T-cell (primary cell): ENCODE data around the gene SEPTIN2. TPM values are rescaled to one million over a fixed set of nuclear protein-coding genes. Genes with fewer than 3 reads are reported as not detected.
"Not testable (repeated sequence)": the region's sequence is repeated elsewhere in the genome, so short reads cannot be mapped to it uniquely, and the experiment has no call there.

Experiments
- ATAC-seq, 4 experiments: fragments of 200-7000 bp in 3 of 4; fragments of 150-1000 bp in 1 of 4; cut with Tn5 transposase; replicated peaks in 1 of 4; 1 replicate in 3 of 4; 2 replicates in 1 of 4; pipeline ENCODE4 v1.10.0; 2021; ENCODE audit warnings: moderate library complexity in 3 of 4, mild to moderate bottlenecking in 2 of 4, moderate number of reproducible peaks in 1 of 4
- CTCF ChIA-PET, 2 donors: fragments of 300-600 bp; sonication (Branson Sonifier 250); formaldehyde crosslinking; loops; one replicate each; lab custom pipeline; 2022; ENCODE audit warnings: antibody characterized with exemption in 2 of 2; lab: Charles Lee
- POLR2A ChIA-PET, 2 donors: fragments of 300-600 bp; sonication (Branson Sonifier 250); formaldehyde crosslinking; loops; one replicate each; lab custom pipeline; 2022; ENCODE audit warnings: antibody characterized with exemption in 2 of 2; lab: Charles Lee
- DNase-seq, 35 experiments: peaks; one replicate each; pipeline versions ENCODE4 v3.0.0 to v3.0.0-alpha.2; 2013 to 2023
- H3K27ac ChIP-seq: one replicate; pipeline ENCODE4 v1.5.1; 2013; ENCODE audit warnings: low read length
- H3K27me3 ChIP-seq, 2 experiments: replicated peaks in 1 of 2; 1 replicate in 1 of 2; 2 replicates in 1 of 2; pipeline versions ENCODE4 v1.6.1 to v1.7.0; 2013; ENCODE audit warnings: low read length in 1 of 2, mixed read lengths in 1 of 2; ENCODE audit not compliant: control insufficient read depth in 2 of 2, insufficient read depth in 2 of 2; ENCODE audit errors: extremely low read depth in 1 of 2
- H3K36me3 ChIP-seq, 2 donors: 1 replicate in 1 of 2; 2 replicates in 1 of 2; pipeline versions ENCODE4 v1.6.1 to v1.7.0; 2013; ENCODE audit warnings: low read length in 1 of 2; ENCODE audit not compliant: control insufficient read depth in 2 of 2, insufficient read depth in 1 of 2; ENCODE audit errors: extremely low read depth in 1 of 2
- H3K4me1 ChIP-seq, 2 experiments: 1 replicate in 1 of 2; 2 replicates in 1 of 2; pipeline versions ENCODE4 v1.6.1 to v1.7.0; 2013; ENCODE audit warnings: low read length in 2 of 2, mixed read lengths in 1 of 2; ENCODE audit not compliant: insufficient read depth in 2 of 2, control insufficient read depth in 1 of 2; ENCODE audit errors: extremely low read depth in 1 of 2
- H3K4me3 ChIP-seq, 2 donors: 1 replicate in 1 of 2; 2 replicates in 1 of 2; pipeline versions ENCODE4 v1.5.1 to v1.7.0; 2013; ENCODE audit warnings: mild to moderate bottlenecking in 2 of 2, low read length in 1 of 2, moderate library complexity in 1 of 2; ENCODE audit not compliant: control insufficient read depth in 1 of 2; ENCODE audit errors: extremely low read depth in 1 of 2
- H3K9me3 ChIP-seq: 2 replicates; pipeline ENCODE4 v1.7.0; 2013
- H3K27ac Mint-ChIP-seq, 2 donors: one replicate each; pipeline ENCODE4 v1.8.0; 2020 to 2021; ENCODE audit warnings: mild to moderate bottlenecking in 2 of 2, mixed read lengths in 2 of 2
- H3K27me3 Mint-ChIP-seq, 2 donors: one replicate each; pipeline ENCODE4 v1.8.0; 2021 to 2022; ENCODE audit warnings: mixed read lengths in 2 of 2
- H3K36me3 Mint-ChIP-seq: one replicate; pipeline ENCODE4 v1.8.0; 2021; ENCODE audit warnings: mixed read lengths
- H3K4me1 Mint-ChIP-seq, 3 donors: one replicate each; pipeline ENCODE4 v1.8.0; 2020 to 2022; ENCODE audit warnings: mixed read lengths in 3 of 3, mild to moderate bottlenecking in 1 of 3
- H3K4me3 Mint-ChIP-seq, 3 donors: one replicate each; pipeline ENCODE4 v1.8.0; 2020 to 2022; ENCODE audit warnings: mild to moderate bottlenecking in 3 of 3, mixed read lengths in 3 of 3, moderate library complexity in 3 of 3
- H3K9me3 Mint-ChIP-seq, 3 donors: one replicate each; pipeline ENCODE4 v1.8.0; 2020 to 2022; ENCODE audit warnings: mixed read lengths in 3 of 3
- WGBS: methylation state at CpG from one replicate; pipeline ENCODE4 v1.1.5; 2013; ENCODE audit warnings: missing lambda C conversion rate; ENCODE audit not compliant: insufficient coverage; 5-methylcytosine and 5-hydroxymethylcytosine counted together
- total RNA-seq, 35 experiments: library from RNA in 6 of 35; stranded (reverse) in 6 of 35; fragments of 120-200 nt in 1 of 35; gene quantifications; one replicate each; pipeline versions ENCODE4 v1.2.1 to v1.2.4 and lab custom pipeline; 2013 to 2026

Gene SEPTIN2
- total RNA-seq, 5 donors from 2014 or later (not counting 1 experiment from before 2014, with no cell fraction given) = 182 to 209 (median 189) TPM

DNA sequence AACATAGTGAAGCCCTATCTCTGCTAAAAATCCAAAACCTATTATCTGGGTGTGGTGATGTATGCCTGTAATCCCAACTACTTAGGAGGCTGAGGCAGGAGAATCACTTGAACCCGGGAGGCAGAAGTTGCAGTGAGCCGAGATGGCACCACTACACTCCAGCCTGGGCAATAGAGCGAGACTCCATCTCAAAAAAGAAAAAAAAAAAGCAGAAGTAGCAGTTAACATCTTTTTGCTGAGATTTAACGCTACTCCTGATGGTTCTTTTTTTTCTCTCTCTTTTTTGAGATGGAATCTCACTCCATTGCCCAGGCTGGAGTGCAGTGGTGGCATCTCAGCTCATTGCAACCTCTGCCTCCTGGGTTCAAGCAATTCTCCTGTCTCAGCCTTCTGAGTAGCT lies 77.0 kb downstream of the SEPTIN2 start:
- H3K4me3 Mint-ChIP-seq, H3K4me1 Mint-ChIP-seq, H3K9me3 Mint-ChIP-seq, CTCF ChIA-PET, H3K27me3 Mint-ChIP-seq, H3K27ac Mint-ChIP-seq, DNase-seq, H3K36me3 ChIP-seq, H3K4me1 ChIP-seq, POLR2A ChIA-PET, H3K9me3 ChIP-seq, H3K4me3 ChIP-seq, ATAC-seq, H3K27ac ChIP-seq, H3K27me3 ChIP-seq: not testable (repeated sequence)
- WGBS = 100% methylated on average over 2 of the region's 4 CpGs
- peaks cover 19% of the 10 kb centered on the region for H3K36me3 Mint-ChIP-seq

DNA sequence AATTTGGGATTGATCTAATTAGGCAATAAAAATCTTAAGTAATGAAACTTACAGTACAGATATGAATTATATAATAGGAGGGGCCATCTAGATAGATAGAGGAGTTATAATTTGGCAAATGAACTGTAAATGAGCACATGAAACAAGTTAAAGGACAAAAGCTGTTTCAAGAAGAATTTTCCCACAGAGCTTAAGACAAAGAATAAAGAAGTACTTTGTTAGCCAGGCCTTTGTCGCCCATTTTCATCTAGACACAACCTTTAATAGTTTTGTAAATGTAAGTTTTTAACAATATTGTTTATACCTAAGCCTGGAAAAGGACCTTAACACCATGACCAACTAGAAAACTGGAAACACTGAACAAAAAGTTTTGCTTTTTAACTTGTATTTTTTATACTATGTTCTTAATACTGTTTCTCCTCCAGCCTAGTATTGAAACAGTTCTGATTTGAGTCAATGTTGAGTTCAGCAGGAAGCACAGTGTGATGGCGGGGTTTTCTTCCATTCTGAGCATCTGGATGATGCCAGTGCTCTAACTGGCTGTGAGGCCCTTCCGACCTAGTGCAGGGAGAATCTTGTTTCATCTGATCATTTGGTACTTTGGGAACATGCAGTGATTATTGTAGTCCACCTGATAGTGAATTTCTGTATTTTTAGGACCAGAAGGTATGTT lies 77.9 kb downstream of the SEPTIN2 start:
- POLR2A ChIA-PET = no interaction called here

DNA sequence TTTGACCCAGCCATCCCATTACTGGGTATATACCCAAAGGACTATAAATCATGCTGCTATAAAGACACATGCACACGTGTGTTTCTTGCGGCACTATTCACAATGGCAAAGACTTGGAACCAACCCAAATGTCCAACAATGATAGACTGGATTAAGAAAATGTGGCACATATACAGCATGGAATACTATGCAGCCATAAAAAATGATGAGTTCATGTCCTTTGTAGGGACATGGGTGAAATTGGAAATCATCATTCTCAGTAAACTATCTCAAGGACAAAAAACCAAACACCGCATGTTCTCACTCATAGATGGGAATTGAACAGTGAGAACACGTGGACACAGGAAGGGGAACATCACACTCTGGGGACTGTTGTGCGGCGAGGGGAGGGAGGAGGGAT lies 81.1 kb downstream of the SEPTIN2 start:
- H3K27ac ChIP-seq, H3K27me3 Mint-ChIP-seq, H3K27ac Mint-ChIP-seq, POLR2A ChIA-PET, H3K4me1 Mint-ChIP-seq, ATAC-seq, H3K36me3 ChIP-seq, H3K4me3 Mint-ChIP-seq, CTCF ChIA-PET, H3K4me3 ChIP-seq, H3K27me3 ChIP-seq, H3K9me3 Mint-ChIP-seq, DNase-seq, H3K9me3 ChIP-seq, H3K4me1 ChIP-seq: not testable (repeated sequence)
- no CpG with 5 or more reads among the region's 6 CpGs for WGBS
- peaks cover 11% of the 10 kb centered on the region for H3K36me3 Mint-ChIP-seq

More for the DNA sequence above, 77.9 kb downstream of the SEPTIN2 start:
- Histone ChIP-seq H3K36me3 (peaks cover 0 to 3% of the 10 kb centered on the region in 2 donors), H3K4me1 (no peaks in the 10 kb centered on the region), H3K27ac (no peak overlapping the region), H3K4me3 (no peak overlapping the region), H3K9me3 (no peaks in the 10 kb centered on the region), H3K27me3 (no peaks in the 10 kb centered on the region)
- Mint-ChIP-seq H3K9me3 (no peaks in the 10 kb centered on the region), H3K27ac (no peak overlapping the region), H3K36me3 (peaks cover 16% of the 10 kb centered on the region), H3K4me1 (peaks cover 0 to 4% (median 0%) of the 10 kb centered on the region in 3 donors), H3K27me3 (no peaks in the 10 kb centered on the region), H3K4me3 (no peak overlapping the region)
- WGBS = 77% methylated on average over 2 of the region's 3 CpGs
- no peak for ATAC-seq
- CTCF ChIA-PET = no interaction called here
- DNase-seq = no peak

DNA sequence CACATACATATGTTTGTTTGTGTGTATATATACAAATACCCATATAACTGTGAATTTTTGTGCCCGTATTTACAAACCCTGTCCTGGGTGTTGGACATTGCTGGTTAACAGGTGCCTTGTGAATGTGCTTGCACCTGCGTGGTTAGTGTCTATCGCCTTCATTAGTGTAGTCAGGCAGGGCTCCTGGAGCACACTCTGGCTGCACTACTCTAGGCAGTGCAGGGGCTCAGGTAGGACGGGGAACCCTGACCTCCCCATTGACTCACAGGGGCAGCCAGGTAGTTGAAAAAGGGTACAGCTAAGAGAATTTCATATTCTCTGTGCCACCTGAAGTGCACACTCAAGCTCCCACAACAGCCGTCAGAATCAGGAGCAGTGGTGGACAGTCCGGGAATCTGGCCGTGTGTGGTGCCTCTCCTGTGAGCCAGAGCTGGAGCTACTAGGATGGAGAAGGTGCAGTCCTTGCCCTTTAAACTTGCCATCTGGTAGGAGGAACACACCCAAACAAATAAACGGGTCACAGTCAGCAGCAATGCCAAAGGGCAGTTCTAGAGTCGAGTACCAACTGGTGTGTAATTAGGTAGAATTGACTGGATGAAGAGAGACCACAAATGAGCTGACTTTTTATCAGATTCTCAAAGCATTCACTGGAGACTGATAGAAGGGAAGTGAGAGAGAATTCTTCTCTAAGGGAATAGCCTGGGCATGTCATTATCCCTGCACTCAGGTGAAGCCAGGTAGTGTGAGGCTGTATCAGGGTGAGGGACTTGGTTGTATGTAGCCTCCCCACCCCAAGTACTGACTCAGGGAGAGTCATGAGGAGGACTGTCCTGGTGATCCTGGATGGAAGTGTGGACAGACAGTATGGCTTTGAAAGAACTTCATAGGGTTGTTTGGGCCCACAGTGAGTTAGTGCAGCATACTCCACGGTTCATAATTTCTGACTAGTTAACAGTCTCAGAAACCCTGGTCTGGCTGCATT lies 84.5 kb downstream of the SEPTIN2 start:
- Mint-ChIP-seq H3K27ac (no peak overlapping the region), H3K27me3 (no peaks in the 10 kb centered on the region), H3K36me3 (peaks cover 16% of the 10 kb centered on the region), H3K4me1 (no peaks in the 10 kb centered on the region), H3K9me3 (no peaks in the 10 kb centered on the region), H3K4me3 (no peak overlapping the region)
- ChIA-PET CTCF (no interaction called here), POLR2A (no interaction called here)
- no peaks in the 10 kb centered on the region for H3K27me3 ChIP-seq
- no peak overlapping the region for H3K4me3 ChIP-seq
- no peak overlapping the region for H3K27ac ChIP-seq
- no peaks in the 10 kb centered on the region for H3K4me1 ChIP-seq
- WGBS = 91% methylated on average over 4 of the region's 10 CpGs
- H3K36me3 ChIP-seq = no peaks in the 10 kb centered on the region
- ATAC-seq = no peak
- H3K9me3 ChIP-seq = no peaks in the 10 kb centered on the region
- no peak for DNase-seq

Other genes starting within 250 kb of the SEPTIN2 start
- gene MTERF4, start 213.6 kb upstream of the SEPTIN2 start, total RNA-seq = 100 to 1,000 TPM in 4 of 5 donors, 10 to 100 TPM in 1; 78.7 to 171 (median 109) TPM
- 100 to 1,000 TPM in 4 of 5 donors, 10 to 100 TPM in 1; 80.5 to 272 (median 167) TPM for gene PASK, start 166.5 kb upstream of the SEPTIN2 start, total RNA-seq
- gene PPP1R7, start 165.5 kb upstream of the SEPTIN2 start, total RNA-seq = 10 to 100 TPM; 46.6 to 61.2 (median 53.8) TPM
- gene ANO7, start 127.2 kb upstream of the SEPTIN2 start, total RNA-seq = under 1 TPM in 3 of 5 donors, not detected in 2; 0.53 to 0.60 (median 0.53) TPM
- 100 to 1,000 TPM; 130 to 184 (median 148) TPM for gene HDLBP, start 253 bp upstream of the SEPTIN2 start, total RNA-seq
- gene FARP2, start 40.4 kb downstream of the SEPTIN2 start, total RNA-seq = 10 to 100 TPM; 15.8 to 27.5 (median 18.5) TPM
- 100 to 1,000 TPM; 113 to 199 (median 193) TPM for gene STK25, start 192.7 kb downstream of the SEPTIN2 start, total RNA-seq
- under 1 TPM in 3 of 5 donors, not detected in 2; 0.20 to 0.89 (median 0.35) TPM for gene BOK, start 242.8 kb downstream of the SEPTIN2 start, total RNA-seq